Large intestine (tissue), 3 donors: Measurements from ENCODE around the gene EFCAB14. TPM values are rescaled to one million over a fixed set of nuclear protein-coding genes. Genes with fewer than 3 reads are reported as not detected.
"Not testable (repeated sequence)": the region's sequence is repeated elsewhere in the genome, so short reads cannot be mapped to it uniquely, and the experiment has no call there.

Experiments used
- DNase-seq, 2 donors: peaks; one replicate each; pipeline versions ENCODE4 v3.0.0 to v3.0.0-alpha.2; 2013
- H3K27ac ChIP-seq: one replicate; pipeline ENCODE4 v1.5.1; 2013; ENCODE audit warnings: low read length
- H3K27me3 ChIP-seq: 2 replicates; pipeline ENCODE4 v1.6.1; 2013; ENCODE audit warnings: low read length; ENCODE audit not compliant: control insufficient read depth, insufficient read depth
- H3K36me3 ChIP-seq: 2 replicates; pipeline ENCODE4 v1.6.1; 2013; ENCODE audit warnings: low read length; ENCODE audit not compliant: control insufficient read depth, insufficient read depth
- H3K4me1 ChIP-seq: one replicate; pipeline ENCODE4 v1.6.1; 2013; ENCODE audit warnings: low read length; ENCODE audit not compliant: control insufficient read depth, insufficient read depth
- H3K4me3 ChIP-seq: one replicate; pipeline ENCODE4 v1.5.1; 2013; ENCODE audit warnings: low read length
- H3K9me3 ChIP-seq: one replicate; pipeline ENCODE4 v1.6.1; 2013; ENCODE audit warnings: mild to moderate bottlenecking, low read depth, low read length, moderate library complexity; ENCODE audit not compliant: control insufficient read depth
- WGBS: methylation state at CpG from one replicate; pipeline ENCODE4 v1.1.5; 2013; ENCODE audit warnings: low lambda C conversion rate; ENCODE audit not compliant: insufficient coverage; 5-methylcytosine and 5-hydroxymethylcytosine counted together
- polyA plus RNA-seq: library from polyadenylated mRNA; unstranded; fragments of 120-200 nt; gene quantifications from one replicate; pipeline ENCODE4 v1.2.1, GENCODE V29; 2013

EFCAB14 gene
- polyA plus RNA-seq, 1 donor, result 82.2 TPM

GRCh38 chr1:46703927-46704641, 14.8 kb downstream of the EFCAB14 start:
- Histone ChIP-seq H3K9me3 (no peaks in the 10 kb centered on the region), H3K36me3 (peaks cover 51% of the 10 kb centered on the region), H3K27me3 (no peaks in the 10 kb centered on the region), H3K4me3 (no peak overlapping the region), H3K27ac (no peak overlapping the region), H3K4me1 (no peaks in the 10 kb centered on the region)
- no peak for DNase-seq
- no CpG with 5 or more reads among the region's 3 CpGs for WGBS

GRCh38 chr1:46699666-46700065, 19.2 kb downstream of the EFCAB14 start:
- Histone ChIP-seq H3K27me3 (no peaks in the 10 kb centered on the region), H3K4me3 (no peak overlapping the region), H3K36me3 (peaks cover 40% of the 10 kb centered on the region), H3K27ac (no peak overlapping the region), H3K9me3 (no peaks in the 10 kb centered on the region), H3K4me1 (no peaks in the 10 kb centered on the region)
- DNase-seq, result no peak
- WGBS, result 100% methylated on average over 1 of the region's 3 CpGs

GRCh38 chr1:46697053-46697452, 21.9 kb downstream of the EFCAB14 start:
- peaks cover 12% of the 10 kb centered on the region for H3K4me1 ChIP-seq
- WGBS, result no CpG with 5 or more reads among the region's 2 CpGs
- no peaks in the 10 kb centered on the region for H3K9me3 ChIP-seq
- no peak overlapping the region for H3K4me3 ChIP-seq
- no peak overlapping the region for H3K27ac ChIP-seq
- no peak for DNase-seq
- H3K36me3 ChIP-seq, result peaks cover 28% of the 10 kb centered on the region
- H3K27me3 ChIP-seq, result no peaks in the 10 kb centered on the region

DNA sequence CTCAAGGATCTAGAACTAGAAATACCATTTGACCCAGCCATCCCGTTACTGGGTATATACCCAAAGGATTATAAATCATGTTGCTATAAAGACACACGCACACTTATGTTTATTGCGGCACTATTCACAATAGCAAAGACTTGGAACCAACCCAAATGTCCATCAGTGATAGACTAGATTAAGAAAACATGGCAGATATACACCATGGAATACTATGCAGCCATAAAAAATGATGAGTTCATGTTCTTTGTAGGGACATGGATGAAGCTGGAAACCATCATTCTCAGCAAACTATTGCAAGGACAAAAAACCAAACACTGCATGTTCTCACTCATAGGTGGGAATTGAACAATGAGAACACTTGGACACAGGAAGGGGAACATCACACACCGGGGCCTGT, 24.2 kb downstream of the EFCAB14 start:
- H3K4me1 ChIP-seq, result peaks cover 13% of the 10 kb centered on the region
- H3K36me3 ChIP-seq, result peaks cover 41% of the 10 kb centered on the region
- not testable (repeated sequence) for H3K4me3 ChIP-seq, H3K27me3 ChIP-seq, H3K9me3 ChIP-seq, DNase-seq, H3K27ac ChIP-seq
- no CpG with 5 or more reads among the region's 4 CpGs for WGBS

GRCh38 chr1:46692811-46693770, 25.8 kb downstream of the EFCAB14 start:
- DNase-seq, result peak in 1 of 2 donors; percentile 56
- H3K9me3 ChIP-seq, result no peaks in the 10 kb centered on the region
- no peak overlapping the region for H3K27ac ChIP-seq
- no CpG with 5 or more reads among the region's 3 CpGs for WGBS
- H3K36me3 ChIP-seq, result peaks cover 52% of the 10 kb centered on the region
- H3K27me3 ChIP-seq, result no peaks in the 10 kb centered on the region
- H3K4me1 ChIP-seq, result peaks cover 13% of the 10 kb centered on the region
- no peak overlapping the region for H3K4me3 ChIP-seq

GRCh38 chr1:46691997-46692790, 26.7 kb downstream of the EFCAB14 start:
- Histone ChIP-seq H3K9me3 (no peaks in the 10 kb centered on the region), H3K4me3 (no peak overlapping the region), H3K4me1 (peaks cover 13% of the 10 kb centered on the region), H3K36me3 (peaks cover 58% of the 10 kb centered on the region), H3K27me3 (no peaks in the 10 kb centered on the region), H3K27ac (no peak overlapping the region)
- no peak for DNase-seq
- 78% methylated on average over 1 of the region's 6 CpGs for whole genome bisulfite sequencing

- Histone ChIP-seq H3K36me3 (peaks cover 54% of the 10 kb centered on the region), H3K4me3 (no peak overlapping the region), H3K27ac (no peak overlapping the region), H3K27me3 (no peaks in the 10 kb centered on the region), H3K4me1 (peaks cover 23% of the 10 kb centered on the region), H3K9me3 (no peaks in the 10 kb centered on the region)
- WGBS, result no CpG with 5 or more reads among the region's 2 CpGs
- DNase-seq, result no peak
Measured at GRCh38 chr1:46690931-46691421, 27.9 kb downstream of the EFCAB14 start.

DNA sequence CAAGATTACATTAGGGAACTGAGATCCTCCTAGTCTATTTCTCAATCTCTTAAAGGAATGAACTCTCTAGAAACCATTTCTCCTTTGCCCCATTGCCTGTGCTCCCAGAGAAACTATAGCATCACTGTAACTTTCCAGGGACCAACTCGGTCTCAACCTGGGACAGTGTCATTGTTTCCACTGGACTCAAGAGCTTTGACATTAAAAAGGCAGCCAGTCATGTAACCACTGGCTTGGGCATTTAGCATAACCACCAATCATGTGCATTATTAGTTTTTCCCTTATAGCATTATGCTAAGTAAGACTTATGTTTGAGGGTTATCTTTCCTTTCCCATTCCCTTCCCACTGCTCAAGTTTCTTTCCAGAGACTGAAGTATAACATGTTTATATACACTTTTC, 29.0 kb downstream of the EFCAB14 start:
- DNase-seq, result no peak
- Histone ChIP-seq H3K9me3 (no peaks in the 10 kb centered on the region), H3K27me3 (no peaks in the 10 kb centered on the region), H3K4me3 (no peak overlapping the region), H3K36me3 (peaks cover 48% of the 10 kb centered on the region), H3K27ac (no peak overlapping the region), H3K4me1 (peaks cover 24% of the 10 kb centered on the region)
- WGBS, result no CpG with 5 or more reads among the region's 1 CpG

GRCh38 chr1:46689356-46689755, 29.6 kb downstream of the EFCAB14 start:
- Histone ChIP-seq H3K27me3 (no peaks in the 10 kb centered on the region), H3K4me1 (peaks cover 24% of the 10 kb centered on the region), H3K9me3 (no peaks in the 10 kb centered on the region), H3K4me3 (no peak overlapping the region), H3K36me3 (peaks cover 53% of the 10 kb centered on the region), H3K27ac (no peak overlapping the region)
- 80% methylated on average over 1 of the region's 2 CpGs for WGBS
- no peak for DNase-seq
